PC-9 (cell line): Measurements from ENCODE around the gene SLC10A1. TPM values are rescaled to one million over a fixed set of nuclear protein-coding genes. Genes with fewer than 3 reads are reported as not detected.

Experiments
- Bru-seq: library from RNA; stranded (reverse); fragments of 400-500 nt; gene quantifications from one replicate; lab custom pipeline; 2021; lab: Mats Ljungman, UMichigan
- BruChase-seq, 2 experiments: library from RNA; stranded (reverse); fragments of 400-500 nt; gene quantifications; one replicate each; lab custom pipeline; 2021; lab: Mats Ljungman, UMichigan
- BruUV-seq: library from RNA; stranded (reverse); fragments of 400-500 nt; replicated peaks from 2 replicates; lab custom pipeline; 2021; lab: Mats Ljungman, UMichigan
- CTCF ChIA-PET: fragments of 300-600 bp; sonication (Branson Sonifier 250); formaldehyde crosslinking; loops from one replicate; lab custom pipeline; 2022; ENCODE audit warnings: antibody characterized with exemption; lab: Charles Lee
- POLR2A ChIA-PET: fragments of 300-600 bp; sonication (Branson Sonifier 250); formaldehyde crosslinking; loops from one replicate; lab custom pipeline; 2022; ENCODE audit warnings: antibody characterized with exemption; ENCODE audit not compliant: unreplicated experiment; lab: Charles Lee
- DNase-seq, 2 experiments: peaks; one replicate each; pipeline versions ENCODE4 v3.0.0 to v3.0.0-alpha.2; 2015 to 2022; ENCODE audit warnings: mixed read lengths in 1 of 2
- H2AFZ ChIP-seq: fragments of 200-600 bp; sonication (generic); 2 replicates; pipeline ENCODE4 v1.8.1; 2017; ENCODE audit warnings: antibody characterized with exemption
- H3F3A ChIP-seq: fragments of 200-600 bp; sonication (generic); 2 replicates; pipeline ENCODE4 v1.8.1; 2017; ENCODE audit warnings: antibody characterized with exemption, mild to moderate bottlenecking, low read depth; ENCODE audit not compliant: insufficient read depth
- H3K27ac ChIP-seq: fragments of 200-600 bp; sonication (generic); 2 replicates; pipeline ENCODE4 v1.6.1; 2016; ENCODE audit warnings: mixed run types
- H3K27me3 ChIP-seq: fragments of 200-600 bp; sonication (generic); 2 replicates; pipeline ENCODE4 v1.6.1; 2016; ENCODE audit warnings: low read depth, mixed run types; ENCODE audit not compliant: insufficient read depth
- H3K36me3 ChIP-seq: fragments of 200-600 bp; sonication (generic); 2 replicates; pipeline ENCODE4 v1.6.1; 2016; ENCODE audit warnings: low read depth, mixed run types
- H3K4me1 ChIP-seq: fragments of 200-600 bp; sonication (generic); replicated peaks from 2 replicates; pipeline ENCODE4 v1.6.1; 2016; ENCODE audit warnings: mixed run types; ENCODE audit not compliant: insufficient read depth
- H3K4me2 ChIP-seq: fragments of 200-600 bp; sonication (generic); 2 replicates; pipeline ENCODE4 v1.6.1; 2017; ENCODE audit warnings: mixed run types
- H3K4me3 ChIP-seq: fragments of 200-600 bp; sonication (generic); 2 replicates; pipeline ENCODE4 v1.6.1; 2016; ENCODE audit warnings: mixed run types
- H3K79me2 ChIP-seq: fragments of 200-600 bp; sonication (generic); 2 replicates; pipeline ENCODE4 v1.6.1; 2017; ENCODE audit warnings: low read depth, mixed run types
- H3K9me2 ChIP-seq: fragments of 200-600 bp; sonication (generic); 2 replicates; pipeline ENCODE4 v1.8.1; 2017; ENCODE audit warnings: mild to moderate bottlenecking; ENCODE audit not compliant: insufficient read depth
- H3K9me3 ChIP-seq: fragments of 200-600 bp; sonication (generic); 2 replicates; pipeline ENCODE4 v1.8.1; 2016; ENCODE audit warnings: low read depth; ENCODE audit not compliant: insufficient read depth
- H4K20me1 ChIP-seq: fragments of 200-600 bp; sonication (generic); 2 replicates; pipeline ENCODE4 v1.8.1; 2017; ENCODE audit not compliant: insufficient read depth
- CTCF ChIP-seq: fragments of 200-600 bp; sonication (generic); conservative IDR thresholded peaks from 2 replicates; pipeline ENCODE4 v1.6.1; 2017; ENCODE audit warnings: mixed run types, antibody characterized with exemption, mild to moderate bottlenecking, moderate library complexity
- EZH2 ChIP-seq: fragments of 200-600 bp; sonication (generic); IDR thresholded peaks from 2 replicates; pipeline ENCODE4 v1.8.0; 2017; ENCODE audit warnings: antibody characterized with exemption, low read depth
- intact Hi-C: fragments of 100-400 bp; cut with micrococcal nuclease; formaldehyde crosslinking; loops from one replicate; pipeline ENCODE4 v1.10.0; 2022; ENCODE audit not compliant: unreplicated experiment
- long read RNA-seq: library from polyadenylated mRNA; stranded (forward); transcript quantifications from one replicate; pipeline ENCODE4 v2.0.0, GENCODE V29; 2022
- total RNA-seq: library from RNA; stranded (reverse); gene quantifications from 2 replicates; pipeline ENCODE4 v1.2.3, GENCODE V29; 2021

Gene SLC10A1
- not detected in 2 replicates for total RNA-seq
- Bru-seq, nascent RNA, result percentile 4 among the genes with signal in this experiment
- not detected for BruChase-seq, experiment 1, labeled RNA remaining after a 2-hour chase
- BruChase-seq, experiment 2, labeled RNA remaining after a 6-hour chase, result not detected
- long read RNA-seq, partial matches to known transcripts, result 0 of 20 reads
- long read RNA-seq, other reads (novel, unspliced or antisense), result 20 of 20 reads

DNA sequence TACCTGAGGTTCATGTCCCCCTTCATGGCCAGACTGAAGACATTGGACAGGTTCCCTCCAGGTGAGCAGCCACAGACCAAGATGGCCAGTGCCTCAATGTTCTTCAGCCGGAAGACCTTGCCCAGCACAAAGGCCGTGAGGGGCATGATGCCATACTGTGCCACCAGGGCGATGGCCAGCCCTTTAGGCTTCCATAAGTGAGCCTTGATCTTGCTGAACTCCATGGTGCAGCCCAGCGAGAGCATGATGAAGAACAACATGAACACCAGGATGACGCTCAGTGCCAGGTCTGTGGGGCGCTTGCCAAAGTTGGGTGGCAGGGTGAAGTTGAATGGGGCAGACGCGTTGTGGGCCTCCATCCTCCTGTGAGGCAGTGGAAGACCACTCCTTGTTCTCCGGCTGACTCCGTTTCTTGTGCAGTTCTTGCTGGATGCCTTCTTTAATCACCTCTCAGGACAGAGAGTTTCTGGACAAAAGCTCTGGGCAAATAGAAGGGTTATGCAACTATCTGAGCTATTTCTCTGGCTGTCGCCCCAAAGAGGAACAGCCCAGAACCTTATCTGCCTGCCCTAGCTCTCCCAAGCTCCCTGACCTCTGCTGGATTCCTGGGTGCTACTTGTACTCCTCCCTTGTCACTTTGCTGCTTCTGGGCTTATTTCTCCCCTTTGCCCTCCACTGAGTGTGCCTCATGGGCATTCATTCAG lies at the start of gene SLC10A1:
TSS of gene SLC10A1 (minus strand) at position 445 of the 704 bp plus-strand sequence. CDS start at position 359, 86 bp downstream.
- TF ChIP-seq CTCF (no peak), EZH2 (no peak)
- no peaks in the 10 kb centered on the region for H4K20me1 ChIP-seq
- DNase-seq, result no peak
- CTCF ChIA-PET, result interaction anchor here (0.5 kb wide), 1 partner anchor 605 kb away, joined by 5 read pairs; no protein-coding TSS in a partner anchor
- BruUV-seq, result no TSS peak
- H3K79me2 ChIP-seq, result no peaks in the 10 kb centered on the region
- H3K4me1 ChIP-seq, result no peaks in the 10 kb centered on the region
- no peaks in the 10 kb centered on the region for H3K27me3 ChIP-seq
- no peak within 1 kb of the TSS for H3K27ac ChIP-seq
- H3K4me2 ChIP-seq, result no peak within 1 kb of the TSS
- no peaks in the 10 kb centered on the region for H3K9me2 ChIP-seq
- intact Hi-C loops, result no loop called here
- H3K9me3 ChIP-seq, result no peaks in the 10 kb centered on the region
- H3K36me3 ChIP-seq, result no peaks in the 10 kb centered on the region
- H2AFZ ChIP-seq, result no peak within 1 kb of the TSS
- no peaks in the 10 kb centered on the region for H3F3A ChIP-seq
- H3K4me3 ChIP-seq, result no peak within 1 kb of the TSS
- POLR2A ChIA-PET, result no interaction called here

DNA sequence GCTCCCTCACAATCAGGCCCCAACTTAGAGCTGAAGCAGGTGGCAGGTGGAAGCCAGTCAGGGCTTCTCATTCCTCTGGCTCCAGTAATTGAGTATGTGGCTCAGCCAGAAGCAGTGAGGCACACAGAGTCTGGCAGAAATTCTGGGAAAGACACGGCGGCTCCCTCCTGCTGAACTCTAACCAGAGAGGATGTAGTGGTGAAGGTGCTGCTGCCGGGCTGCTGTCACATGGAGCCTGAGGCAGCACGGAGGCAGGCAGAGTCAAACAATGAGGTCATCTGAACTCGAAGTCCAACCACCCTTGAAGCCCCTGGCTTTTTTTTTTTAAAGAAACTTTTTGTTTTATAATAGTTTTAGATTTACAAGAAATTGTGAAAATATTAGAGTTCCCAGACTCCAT lies 48.7 kb upstream of the SLC10A1 start:
- CTCF ChIA-PET, result interaction anchor here (0.6 kb wide), 1 partner anchor 714 kb away, joined by 3 read pairs; no protein-coding TSS in a partner anchor
- peaks cover 21% of the 10 kb centered on the region for H3K27me3 ChIP-seq

More for the DNA sequence above, 48.7 kb upstream of the SLC10A1 start:
- H3K9me3 ChIP-seq, result no peaks in the 10 kb centered on the region
- H3K27ac ChIP-seq, result no peak overlapping the region
- H3K4me3 ChIP-seq, result no peak overlapping the region
- no peaks in the 10 kb centered on the region for H4K20me1 ChIP-seq
- H3K4me2 ChIP-seq, result no peak overlapping the region
- H3K4me1 ChIP-seq, result no peaks in the 10 kb centered on the region
- BruUV-seq, result no TSS peak
- DNase-seq, result no peak
- H2AFZ ChIP-seq, result no peak overlapping the region
- H3K36me3 ChIP-seq, result no peaks in the 10 kb centered on the region
- H3K9me2 ChIP-seq, result no peaks in the 10 kb centered on the region
- POLR2A ChIA-PET, result no interaction called here
- no peaks in the 10 kb centered on the region for H3F3A ChIP-seq
- TF ChIP-seq CTCF (no peak), EZH2 (no peak)
- intact Hi-C loops, result no loop called here
- no peaks in the 10 kb centered on the region for H3K79me2 ChIP-seq
